ENCODE results near the gene EDNRA.

EDNRA gene

DNA sequence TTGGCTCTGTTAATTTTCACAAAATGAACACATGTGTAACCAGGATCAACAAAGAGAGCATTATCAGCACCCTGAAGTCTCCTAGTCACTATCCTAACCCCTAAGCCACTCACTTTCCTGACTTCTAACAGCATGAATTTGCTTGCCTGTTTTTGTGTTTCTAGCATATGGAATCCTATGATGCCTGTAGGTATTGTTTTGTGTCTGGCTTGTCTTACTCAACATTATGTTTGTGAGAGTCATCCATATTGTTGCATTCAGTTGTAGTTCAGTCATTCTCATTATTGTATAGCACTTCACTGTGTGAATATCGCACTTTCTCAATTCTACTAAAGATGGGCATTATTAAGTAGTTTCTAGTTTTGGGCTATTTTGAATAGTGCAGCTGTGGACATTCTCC, 15.6 kb downstream of the EDNRA start:
- DNase-seq, result no peak

DNA sequence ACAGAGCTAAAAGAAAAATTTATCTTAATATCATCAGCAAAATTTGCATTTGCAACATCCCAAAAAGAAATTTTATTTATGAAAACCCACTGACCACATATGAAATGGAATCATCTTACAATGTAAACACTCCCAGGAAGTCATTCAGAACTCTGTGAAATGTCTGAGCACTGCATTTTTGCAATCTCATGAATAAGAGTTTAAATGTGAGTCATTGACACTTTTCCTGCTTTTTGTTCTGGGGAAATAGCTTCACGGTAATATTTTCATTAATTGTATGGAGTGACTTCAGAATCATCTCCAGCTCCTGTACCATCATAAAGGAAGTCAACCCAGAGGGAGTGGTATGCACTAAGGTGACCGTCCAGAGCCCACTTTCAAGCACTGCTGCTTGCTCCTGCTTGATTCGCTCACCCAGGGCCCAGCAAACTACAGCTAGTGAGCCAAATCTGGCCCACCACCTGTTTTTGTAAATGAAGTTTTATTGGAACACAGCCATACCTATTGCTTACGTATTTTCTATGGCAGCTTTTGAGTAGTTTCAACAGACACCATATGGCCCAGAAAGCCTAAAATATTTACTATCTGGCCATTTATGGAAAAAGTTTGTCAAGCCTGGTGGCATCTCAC, 17.2 kb downstream of the EDNRA start:
- DNase-seq, result no peak

GRCh38 chr4:147508346-147508745, 27.4 kb downstream of the EDNRA start:
- DNase-seq, result no peak

GRCh38 chr4:147509386-147509785, 28.5 kb downstream of the EDNRA start:
- no peak for DNase-seq

DNA sequence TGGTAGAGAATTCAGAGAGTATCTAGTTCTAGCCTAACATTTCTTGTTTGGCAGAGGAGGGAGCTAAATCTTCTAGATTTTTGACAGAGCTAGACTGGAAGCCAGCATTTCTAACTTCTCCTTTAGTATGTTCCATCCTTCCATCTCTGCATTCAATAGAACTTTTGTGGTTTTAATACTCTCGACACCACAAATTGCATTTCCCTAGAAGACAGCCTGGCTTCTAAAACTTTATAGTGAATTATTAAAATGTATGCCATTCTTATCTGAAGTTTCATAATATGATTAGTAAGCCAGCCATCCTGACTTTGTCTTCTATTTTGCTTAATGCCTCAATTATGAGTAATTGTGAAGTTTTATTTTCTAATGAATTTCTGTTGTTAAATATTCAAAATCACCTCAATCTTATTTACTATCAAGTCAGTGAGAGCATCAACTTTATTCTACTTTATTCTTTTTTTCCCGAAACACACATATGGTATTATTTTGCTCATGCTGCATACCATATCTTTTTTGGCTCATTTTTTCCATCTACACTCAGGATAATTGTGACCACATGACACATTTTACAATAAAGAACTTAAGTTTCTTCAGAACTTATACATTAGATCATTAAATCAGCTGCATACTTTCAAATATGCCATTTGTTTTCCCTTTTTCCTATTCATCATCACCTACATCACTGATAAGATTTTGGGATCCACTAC, 30.2 kb downstream of the EDNRA start:
- no peak for DNase-seq

- no peak for DNase-seq
Measured at GRCh38 chr4:147513091-147513490, 32.2 kb downstream of the EDNRA start.

DNA sequence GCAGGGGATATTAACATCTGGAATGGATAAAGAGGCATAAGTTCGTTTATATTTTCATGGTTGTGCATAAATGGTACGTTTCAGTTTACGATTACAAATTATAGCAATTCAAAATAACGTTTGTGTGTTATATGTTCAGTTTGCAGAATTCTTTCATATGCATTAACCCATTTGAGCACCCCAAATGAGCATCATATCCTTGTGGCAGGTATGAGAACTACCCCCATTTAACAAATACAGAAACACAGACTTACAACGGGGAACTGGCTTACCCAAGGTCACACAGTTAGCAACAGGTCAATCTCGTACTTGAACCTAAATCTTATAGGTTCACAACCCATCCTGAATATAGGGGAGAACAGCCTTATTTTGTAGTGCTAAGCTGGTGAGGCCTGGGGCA, 33.1 kb downstream of the EDNRA start:
- no peak for DNase-seq

- DNase-seq, result no peak
Measured at GRCh38 chr4:147515220-147515936, 34.5 kb downstream of the EDNRA start.

GRCh38 chr4:147516133-147516532, 35.2 kb downstream of the EDNRA start:
- no peak for DNase-seq

DNA sequence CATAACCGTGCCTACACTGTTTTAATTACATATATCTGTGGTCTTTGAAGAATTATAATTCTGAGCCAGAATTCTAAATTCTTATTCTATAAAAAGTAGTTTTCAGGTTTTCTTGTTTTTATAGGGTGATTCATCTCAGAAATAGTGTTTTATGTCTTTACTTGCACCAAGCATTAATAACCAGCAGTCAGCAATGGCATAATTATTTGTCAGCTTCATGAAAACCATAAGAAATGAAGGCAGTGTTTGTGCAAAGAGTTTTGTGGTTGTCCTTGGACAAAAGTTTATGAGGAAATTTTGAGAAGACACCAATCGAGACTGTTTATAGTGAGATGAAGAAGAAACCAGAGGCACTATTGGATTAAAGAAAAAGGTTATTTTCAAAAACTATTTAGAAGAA, 37.2 kb downstream of the EDNRA start:
- no peak for DNase-seq

- peak in 38 of 56 donors; percentile 1 to 79 (median 16) for DNase-seq
Measured at GRCh38 chr4:147518846-147519767, 38.2 kb downstream of the EDNRA start.

DNA sequence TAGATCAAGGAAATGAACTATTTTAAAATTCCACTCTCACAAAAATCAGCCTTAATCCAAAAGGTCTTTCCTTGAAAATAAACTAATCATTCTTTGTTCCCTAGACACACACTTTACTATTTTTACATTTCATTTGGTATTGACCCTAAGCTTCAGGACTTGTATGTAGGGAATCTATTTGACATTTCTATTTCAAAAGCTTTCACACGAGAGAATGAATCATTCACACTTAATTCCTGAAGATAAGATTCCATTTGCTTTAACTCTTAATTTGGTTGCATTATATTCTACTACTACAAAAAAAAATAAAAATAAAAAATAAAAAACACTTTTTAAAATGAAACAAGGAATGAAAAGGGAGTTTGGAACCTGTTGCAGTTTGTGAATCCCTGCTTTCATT, 43.7 kb downstream of the EDNRA start:
- DNase-seq, result no peak

DNA sequence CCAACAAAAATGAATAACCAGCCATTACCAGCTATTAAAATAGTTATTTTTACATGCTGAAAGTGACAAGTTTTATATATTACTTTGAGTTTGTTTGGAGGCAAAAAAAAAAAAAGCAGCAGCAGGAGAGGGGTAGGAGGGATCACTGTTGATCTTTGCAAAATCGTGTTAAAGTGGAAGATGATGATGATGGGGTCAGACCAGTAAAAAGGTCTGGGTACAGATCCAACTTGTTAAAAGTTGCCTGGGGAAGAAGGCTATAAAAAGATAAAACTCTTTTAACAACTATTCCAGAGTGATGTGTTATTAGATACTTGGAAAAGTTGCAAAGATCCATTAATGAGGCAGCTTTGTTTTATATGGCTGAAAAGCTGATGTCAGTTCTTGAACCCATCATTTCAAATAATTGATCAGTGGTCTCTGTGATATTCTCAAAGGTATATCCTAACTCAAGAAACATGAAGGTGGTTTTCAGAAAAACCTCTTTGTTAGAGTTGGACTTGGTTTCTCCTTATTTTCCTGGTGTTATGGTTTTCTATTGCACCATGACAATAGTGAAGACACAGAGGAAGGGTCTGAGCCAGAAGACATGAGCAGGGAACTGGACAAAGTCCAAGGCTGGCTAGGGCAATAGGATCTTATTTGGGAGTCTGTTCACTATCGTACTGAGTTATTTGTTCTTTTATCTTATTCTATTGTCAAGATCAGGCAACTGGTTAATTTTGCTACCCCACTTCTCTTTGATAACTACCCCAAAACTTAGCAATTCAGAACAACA, 44.8 kb downstream of the EDNRA start:
- no peak for DNase-seq

GRCh38 chr4:147526272-147526654, 45.4 kb downstream of the EDNRA start:
- no peak for DNase-seq

- DNase-seq, result no peak
Measured at GRCh38 chr4:147528054-147528453, 47.2 kb downstream of the EDNRA start.

GRCh38 chr4:147530134-147530533, 49.2 kb downstream of the EDNRA start:
- DNase-seq, result no peak

DNA sequence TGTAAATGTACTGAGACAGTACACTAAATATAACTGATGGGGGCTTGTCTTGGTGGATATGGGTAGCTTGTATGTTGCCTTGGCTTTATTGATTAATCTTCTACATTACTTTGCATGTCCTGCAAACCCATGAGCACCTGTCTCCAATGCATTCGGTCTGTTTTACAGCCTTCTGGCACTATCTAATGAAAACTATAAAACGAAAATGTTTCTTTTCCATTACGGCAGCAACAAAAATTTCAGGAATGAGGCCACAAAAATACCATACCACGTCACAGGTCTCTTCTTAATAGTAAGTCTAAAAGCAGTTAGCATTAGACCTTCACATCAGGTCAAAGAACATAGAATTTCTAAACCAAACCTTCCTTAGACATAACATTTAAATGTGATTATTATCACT, 49.8 kb downstream of the EDNRA start:
- DNase-seq, result no peak

GRCh38 chr4:147532896-147533295, 52.0 kb downstream of the EDNRA start:
- DNase-seq, result no peak

DNA sequence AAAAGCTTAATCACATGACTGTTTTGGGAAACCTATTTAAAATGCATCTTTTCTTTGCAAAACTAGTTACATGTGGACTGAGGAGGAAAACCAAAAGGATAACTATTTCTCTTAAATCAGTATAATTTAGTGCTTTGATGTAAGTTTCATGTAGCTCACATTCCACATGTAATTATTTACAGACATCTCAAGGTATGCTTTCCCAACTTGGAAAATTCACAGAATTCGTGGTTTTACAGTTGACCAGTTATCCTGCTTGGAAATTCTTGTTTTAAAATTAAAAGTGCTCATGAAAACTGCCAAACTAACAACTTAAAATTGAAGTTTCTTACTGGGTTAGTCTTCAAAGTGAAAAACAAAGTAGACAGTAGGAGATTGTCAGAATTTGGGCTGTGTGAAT, 52.4 kb downstream of the EDNRA start:
- DNase-seq, result no peak

- no peak for DNase-seq
Measured at GRCh38 chr4:147535124-147535523, 54.2 kb downstream of the EDNRA start.

GRCh38 chr4:147538711-147539110, 57.8 kb downstream of the EDNRA start:
- no peak for DNase-seq

Measured in nucleus accumbens (tissue), 56 donors.